Fibroblast of lung (primary cell): ENCODE results near the gene ASGR1. TPM values are rescaled to one million over a fixed set of nuclear protein-coding genes. Genes with fewer than 3 reads are reported as not detected.

Experiments
- DNase-seq, 2 donors: peaks; one replicate each; pipeline versions ENCODE4 v3.0.0 to v3.0.0-alpha.2; 2010; ENCODE audit warnings: low read depth in 2 of 2
- H2AFZ ChIP-seq: 2 replicates; pipeline ENCODE4 v1.5.1; 2012; ENCODE audit warnings: low read length, control low read depth, inconsistent platforms
- H3K27ac ChIP-seq: 2 replicates; pipeline ENCODE4 v1.5.1; 2011; ENCODE audit warnings: low read length, control low read depth; ENCODE audit not compliant: insufficient read depth
- H3K27me3 ChIP-seq: 2 replicates; pipeline ENCODE4 v1.5.1; 2011; ENCODE audit warnings: mild to moderate bottlenecking, low read length; ENCODE audit not compliant: control insufficient read depth, insufficient read depth
- H3K36me3 ChIP-seq: 2 replicates; pipeline ENCODE4 v1.5.1; 2011; ENCODE audit warnings: low read length; ENCODE audit not compliant: control insufficient read depth, insufficient read depth
- H3K4me1 ChIP-seq: 2 replicates; pipeline ENCODE4 v1.5.1; 2011; ENCODE audit warnings: low read length; ENCODE audit not compliant: control insufficient read depth, insufficient read depth; ENCODE audit errors: extremely low read depth
- H3K4me2 ChIP-seq: 2 replicates; pipeline ENCODE4 v1.5.1; 2011; ENCODE audit warnings: low read length, control low read depth; ENCODE audit not compliant: insufficient read depth; ENCODE audit errors: extremely low read depth
- H3K4me3 ChIP-seq, 4 experiments: fragments of 200-600 bp in 1 of 4; sonication (generic) in 1 of 4; replicated peaks in 1 of 4; 2 replicates each; pipeline ENCODE4 v1.5.1; 2011 to 2016; ENCODE audit warnings: low read length in 4 of 4, low read depth in 3 of 4, mild to moderate bottlenecking in 3 of 4, control low read depth in 2 of 4, inconsistent platforms in 1 of 4, mixed read lengths in 1 of 4; ENCODE audit not compliant: insufficient read depth in 1 of 4; ENCODE audit errors: control extremely low read depth in 1 of 4
- H3K79me2 ChIP-seq: 2 replicates; pipeline ENCODE4 v1.5.1; 2012; ENCODE audit warnings: mild to moderate bottlenecking, low read length, inconsistent platforms; ENCODE audit not compliant: control insufficient read depth, insufficient read depth
- H3K9ac ChIP-seq: 2 replicates; pipeline ENCODE4 v1.5.1; 2011; ENCODE audit warnings: mild to moderate bottlenecking, low read length, control low read depth; ENCODE audit not compliant: insufficient read depth
- H3K9me3 ChIP-seq: 2 replicates; pipeline ENCODE4 v1.5.1; 2012; ENCODE audit warnings: low read depth, low read length; ENCODE audit not compliant: control insufficient read depth, insufficient read depth
- H4K20me1 ChIP-seq: 2 replicates; pipeline ENCODE4 v1.5.1; 2011; ENCODE audit warnings: low read length; ENCODE audit not compliant: control insufficient read depth, insufficient read depth; ENCODE audit errors: extremely low read depth
- EZH2 ChIP-seq: IDR thresholded peaks from 2 replicates; pipeline ENCODE4 v1.5.1; 2012; ENCODE audit warnings: low read length, control low read depth, mild to moderate bottlenecking; ENCODE audit errors: missing control alignments
- polyA plus RNA-seq, 2 donors: library from polyadenylated mRNA; depleted of rRNA in 1 of 2; stranded (reverse) in 1 of 2; unstranded in 1 of 2; fragments of >200 nt; gene quantifications; 2 replicates each; pipeline ENCODE4 v1.2.1, GENCODE V29; 2011 to 2012; ENCODE audit warnings: missing spikeins in 1 of 2
- total RNA-seq: library from RNA; depleted of rRNA; stranded (reverse); fragments of >200 nt; gene quantifications from 2 replicates; pipeline ENCODE4 v1.2.1, GENCODE V29; 2014
- TF ChIP-seq, protein P1 (sequence below), 2 donors: IDR thresholded peaks in 1 of 2; conservative IDR thresholded peaks in 1 of 2; 1 replicate in 1 of 2; 2 replicates in 1 of 2; pipeline ENCODE4 v1.5.1; 2011 to 2012; ENCODE audit warnings: low read length in 2 of 2, control low read depth in 1 of 2, inconsistent platforms in 1 of 2, low read depth in 1 of 2, mild to moderate bottlenecking in 1 of 2

The ASGR1 gene
- total and polyA plus RNA-seq, 2 donors (not counting 1 experiment from before 2014, with no cell fraction given): 0.14 to 0.66 TPM

DNA sequence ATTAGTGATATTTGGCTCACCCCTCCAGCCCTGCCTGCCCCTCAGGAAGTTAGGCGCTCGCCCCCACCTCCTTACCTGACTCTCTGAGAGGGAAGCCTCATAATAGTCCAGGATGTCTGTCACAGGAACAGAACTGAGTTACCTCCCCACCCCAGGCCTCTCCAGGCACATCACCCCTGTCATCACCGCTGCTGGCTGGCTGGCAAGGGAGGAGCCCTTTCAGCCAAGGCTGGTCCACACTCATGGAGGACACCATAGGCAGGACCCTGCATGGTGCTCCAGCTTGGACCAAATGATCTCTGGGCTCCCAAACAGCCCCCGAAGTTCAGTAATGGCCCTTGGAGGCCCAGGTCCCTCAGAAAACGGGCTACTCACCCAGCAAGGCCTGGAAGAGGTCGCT lies 39.0 kb upstream of the ASGR1 start:
- H3K27ac ChIP-seq: peak overlapping the region; percentile 49
- no peaks in the 10 kb centered on the region for H4K20me1 ChIP-seq
- H3K36me3 ChIP-seq: peaks cover 14% of the 10 kb centered on the region
- H3K4me1 ChIP-seq: peaks cover 17% of the 10 kb centered on the region
- peak overlapping the region; percentile 78 for H3K4me2 ChIP-seq
- H2AFZ ChIP-seq: no peak overlapping the region
- no peaks in the 10 kb centered on the region for H3K27me3 ChIP-seq
- peaks cover 37% of the 10 kb centered on the region for H3K79me2 ChIP-seq
- H3K9ac ChIP-seq: no peak overlapping the region
- no peaks in the 10 kb centered on the region for H3K9me3 ChIP-seq
- peak overlapping the region in 2 of 4 experiments; percentile 52 to 74 for H3K4me3 ChIP-seq
- DNase-seq: no peak
- TF ChIP-seq EZH2: no peak
- TF ChIP-seq, protein P1, sequence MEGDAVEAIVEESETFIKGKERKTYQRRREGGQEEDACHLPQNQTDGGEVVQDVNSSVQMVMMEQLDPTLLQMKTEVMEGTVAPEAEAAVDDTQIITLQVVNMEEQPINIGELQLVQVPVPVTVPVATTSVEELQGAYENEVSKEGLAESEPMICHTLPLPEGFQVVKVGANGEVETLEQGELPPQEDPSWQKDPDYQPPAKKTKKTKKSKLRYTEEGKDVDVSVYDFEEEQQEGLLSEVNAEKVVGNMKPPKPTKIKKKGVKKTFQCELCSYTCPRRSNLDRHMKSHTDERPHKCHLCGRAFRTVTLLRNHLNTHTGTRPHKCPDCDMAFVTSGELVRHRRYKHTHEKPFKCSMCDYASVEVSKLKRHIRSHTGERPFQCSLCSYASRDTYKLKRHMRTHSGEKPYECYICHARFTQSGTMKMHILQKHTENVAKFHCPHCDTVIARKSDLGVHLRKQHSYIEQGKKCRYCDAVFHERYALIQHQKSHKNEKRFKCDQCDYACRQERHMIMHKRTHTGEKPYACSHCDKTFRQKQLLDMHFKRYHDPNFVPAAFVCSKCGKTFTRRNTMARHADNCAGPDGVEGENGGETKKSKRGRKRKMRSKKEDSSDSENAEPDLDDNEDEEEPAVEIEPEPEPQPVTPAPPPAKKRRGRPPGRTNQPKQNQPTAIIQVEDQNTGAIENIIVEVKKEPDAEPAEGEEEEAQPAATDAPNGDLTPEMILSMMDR (conservative IDR thresholded peaks at IDR 0.05 in 1 of 2, IDR thresholded peaks at IDR 0.05 in 1 of 2; ENCODE audit: low read depth in 1 of 2, low read length in 2 of 2): no peak

GRCh38 chr17:7217113-7217987 lies 38.2 kb upstream of the ASGR1 start:
- Histone ChIP-seq H4K20me1 (no peaks in the 10 kb centered on the region), H3K9me3 (no peaks in the 10 kb centered on the region), H3K4me2 (peak overlapping the region; percentile 92), H3K27ac (peak overlapping the region; percentile 49), H3K27me3 (no peaks in the 10 kb centered on the region), H3K4me1 (peaks cover 17% of the 10 kb centered on the region), H3K79me2 (peaks cover 36% of the 10 kb centered on the region), H2AFZ (peak overlapping the region; percentile 54), H3K36me3 (peaks cover 8% of the 10 kb centered on the region), H3K9ac (peak overlapping the region; percentile 63), H3K4me3 (peak overlapping the region; percentile 54 to 78 (median 66))
- TF ChIP-seq, protein P1 (conservative IDR thresholded peaks at IDR 0.05 in 1 of 2, IDR thresholded peaks at IDR 0.05 in 1 of 2; ENCODE audit: low read depth in 1 of 2, low read length in 2 of 2): no peak
- TF ChIP-seq EZH2: no peak
- peak; percentile 76 to 80 for DNase-seq

- no peaks in the 10 kb centered on the region for H3K27me3 ChIP-seq
- H4K20me1 ChIP-seq: no peaks in the 10 kb centered on the region
- H3K4me2 ChIP-seq: peak overlapping the region; percentile 92
- TF ChIP-seq, protein P1 (conservative IDR thresholded peaks at IDR 0.05 in 1 of 2, IDR thresholded peaks at IDR 0.05 in 1 of 2; ENCODE audit: low read depth in 1 of 2, low read length in 2 of 2): no peak
- TF ChIP-seq EZH2: no peak
- H3K4me1 ChIP-seq: peaks cover 17% of the 10 kb centered on the region
- peak overlapping the region; percentile 54 to 78 (median 66) for H3K4me3 ChIP-seq
- H3K27ac ChIP-seq: peak overlapping the region; percentile 22
- no peak for DNase-seq
- H3K79me2 ChIP-seq: peaks cover 40% of the 10 kb centered on the region
- peaks cover 6% of the 10 kb centered on the region for H3K36me3 ChIP-seq
- no peak overlapping the region for H2AFZ ChIP-seq
- H3K9ac ChIP-seq: peak overlapping the region; percentile 63
- H3K9me3 ChIP-seq: no peaks in the 10 kb centered on the region
Observed at GRCh38 chr17:7216242-7217112, 37.3 kb upstream of the ASGR1 start.
